ENCODE measurements around the gene DDI1. TPM values are rescaled to one million over a fixed set of nuclear protein-coding genes. Genes with fewer than 3 reads are reported as not detected.

DDI1 gene
- total RNA-seq, 2 donors from 2014 or later = not detected

DNA sequence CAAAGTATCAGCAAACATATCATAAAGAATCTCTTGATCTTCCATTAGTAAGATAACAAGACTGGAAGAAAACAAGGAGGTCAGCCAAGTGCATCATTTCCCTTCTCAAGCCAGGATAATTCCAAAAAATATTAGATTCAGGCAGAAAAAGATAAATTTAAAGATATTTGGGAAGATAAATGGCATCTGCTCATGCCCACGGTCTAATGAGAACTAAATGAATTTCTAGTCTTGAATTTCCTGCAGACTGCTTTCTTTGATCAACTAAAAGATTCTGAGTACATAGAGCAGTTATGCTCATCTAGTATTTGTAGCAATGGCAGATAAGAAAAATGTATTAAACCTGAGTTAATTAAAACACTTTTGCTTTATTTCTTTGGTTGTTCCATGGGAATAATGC is 31.1 kb downstream of the DDI1 start:
- Histone ChIP-seq H3K27ac (ENCODE audit: low read depth, low read length) (no peak overlapping the region), H3K9ac (ENCODE audit: extremely low read depth, low read length, poor library complexity, severe bottlenecking) (no peak overlapping the region), H3K9me3 (ENCODE audit: control insufficient read depth, low read length) (no peaks in the 10 kb centered on the region), H3K27me3 (ENCODE audit: control insufficient read depth, insufficient read depth, low read length, poor library complexity, severe bottlenecking) (no peaks in the 10 kb centered on the region), H3K4me3 (ENCODE audit: low read length) (no peak overlapping the region), H3K36me3 (ENCODE audit: control insufficient read depth, insufficient read depth, low read length) (no peaks in the 10 kb centered on the region), H3K4me1 (ENCODE audit: control insufficient read depth, insufficient read depth, low read length) (no peaks in the 10 kb centered on the region)
- 81 to 85% methylated on average over 1 of the region's 1 CpG for WGBS, 2 experiments (ENCODE audit: insufficient coverage in 1 of 2, insufficient read length in 1 of 2)
- TF ChIP-seq, protein P1, sequence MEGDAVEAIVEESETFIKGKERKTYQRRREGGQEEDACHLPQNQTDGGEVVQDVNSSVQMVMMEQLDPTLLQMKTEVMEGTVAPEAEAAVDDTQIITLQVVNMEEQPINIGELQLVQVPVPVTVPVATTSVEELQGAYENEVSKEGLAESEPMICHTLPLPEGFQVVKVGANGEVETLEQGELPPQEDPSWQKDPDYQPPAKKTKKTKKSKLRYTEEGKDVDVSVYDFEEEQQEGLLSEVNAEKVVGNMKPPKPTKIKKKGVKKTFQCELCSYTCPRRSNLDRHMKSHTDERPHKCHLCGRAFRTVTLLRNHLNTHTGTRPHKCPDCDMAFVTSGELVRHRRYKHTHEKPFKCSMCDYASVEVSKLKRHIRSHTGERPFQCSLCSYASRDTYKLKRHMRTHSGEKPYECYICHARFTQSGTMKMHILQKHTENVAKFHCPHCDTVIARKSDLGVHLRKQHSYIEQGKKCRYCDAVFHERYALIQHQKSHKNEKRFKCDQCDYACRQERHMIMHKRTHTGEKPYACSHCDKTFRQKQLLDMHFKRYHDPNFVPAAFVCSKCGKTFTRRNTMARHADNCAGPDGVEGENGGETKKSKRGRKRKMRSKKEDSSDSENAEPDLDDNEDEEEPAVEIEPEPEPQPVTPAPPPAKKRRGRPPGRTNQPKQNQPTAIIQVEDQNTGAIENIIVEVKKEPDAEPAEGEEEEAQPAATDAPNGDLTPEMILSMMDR (conservative IDR thresholded peaks at IDR 0.05) = no peak
- DNase-seq = no peak
- H3K27ac Mint-ChIP-seq = no peak overlapping the region
- no peaks in the 10 kb centered on the region for H3K27me3 Mint-ChIP-seq (ENCODE audit: insufficient read depth)
- no peak overlapping the region for H3K4me3 Mint-ChIP-seq
- no peaks in the 10 kb centered on the region for H3K36me3 Mint-ChIP-seq (ENCODE audit: low read depth)
- no peaks in the 10 kb centered on the region for H3K4me1 Mint-ChIP-seq
- no peaks in the 10 kb centered on the region for H3K9me3 Mint-ChIP-seq

DNA sequence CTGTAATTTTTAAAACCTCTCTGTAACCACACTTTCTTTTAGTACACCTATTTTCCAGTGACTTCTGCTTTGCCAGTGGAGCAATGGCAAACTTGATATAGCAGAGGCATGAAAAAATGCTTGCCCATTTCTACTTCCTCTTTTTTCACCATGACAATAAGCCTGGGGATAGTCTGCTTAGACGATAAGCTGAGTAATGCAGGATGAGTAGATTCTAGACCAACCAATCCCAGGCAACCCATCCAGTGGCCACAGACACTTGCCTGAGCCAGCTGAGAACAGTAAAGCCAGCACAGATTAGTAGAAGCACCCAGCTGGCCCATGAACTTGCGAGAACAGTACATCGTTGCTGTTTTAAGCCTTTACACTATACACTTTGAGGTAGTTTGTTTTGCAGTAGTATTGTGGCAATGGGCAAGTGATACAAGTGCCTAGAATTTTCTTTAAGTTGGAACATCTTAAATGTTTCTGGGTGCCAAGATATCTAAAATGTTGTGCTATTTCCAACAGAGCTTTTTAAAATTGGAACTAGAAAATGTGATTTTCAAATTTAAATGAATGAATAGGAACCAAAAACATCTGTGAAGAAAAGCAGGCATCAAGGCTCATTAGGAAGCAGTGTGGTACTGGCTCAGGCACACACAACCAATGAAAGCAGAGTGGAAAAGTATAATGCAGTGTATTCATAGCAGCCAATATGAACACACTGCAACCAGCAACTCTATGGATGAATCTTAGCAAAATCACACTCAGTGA is 37.7 kb downstream of the DDI1 start:
- Histone ChIP-seq H3K4me1 (ENCODE audit: control insufficient read depth, insufficient read depth, low read length) (no peaks in the 10 kb centered on the region), H3K27me3 (ENCODE audit: control insufficient read depth, insufficient read depth, low read length, poor library complexity, severe bottlenecking) (no peaks in the 10 kb centered on the region), H3K36me3 (ENCODE audit: control insufficient read depth, insufficient read depth, low read length) (no peaks in the 10 kb centered on the region), H3K9ac (ENCODE audit: extremely low read depth, low read length, poor library complexity, severe bottlenecking) (no peak overlapping the region), H3K4me3 (ENCODE audit: low read length) (no peak overlapping the region), H3K27ac (ENCODE audit: low read depth, low read length) (no peak overlapping the region), H3K9me3 (ENCODE audit: control insufficient read depth, low read length) (no peaks in the 10 kb centered on the region)
- no peak overlapping the region for H3K27ac Mint-ChIP-seq
- TF ChIP-seq, protein P1 (conservative IDR thresholded peaks at IDR 0.05) = no peak
- no peaks in the 10 kb centered on the region for H3K36me3 Mint-ChIP-seq (ENCODE audit: low read depth)
- no peak overlapping the region for H3K4me3 Mint-ChIP-seq
- 78 to 81% methylated on average over 2 to 3 of the region's 3 CpGs for WGBS, 2 experiments (ENCODE audit: insufficient coverage in 1 of 2, insufficient read length in 1 of 2)
- no peak for DNase-seq
- peaks cover 8% of the 10 kb centered on the region for H3K4me1 Mint-ChIP-seq
- no peaks in the 10 kb centered on the region for H3K27me3 Mint-ChIP-seq (ENCODE audit: insufficient read depth)
- H3K9me3 Mint-ChIP-seq = no peaks in the 10 kb centered on the region

- no peaks in the 10 kb centered on the region for H3K9me3 Mint-ChIP-seq
- H3K4me1 Mint-ChIP-seq = peaks cover 8% of the 10 kb centered on the region
- H3K4me3 Mint-ChIP-seq = no peak overlapping the region
- no peak overlapping the region for H3K27ac Mint-ChIP-seq
- TF ChIP-seq, protein P1 (conservative IDR thresholded peaks at IDR 0.05) = no peak
- Histone ChIP-seq H3K9me3 (ENCODE audit: control insufficient read depth, low read length) (no peaks in the 10 kb centered on the region), H3K36me3 (ENCODE audit: control insufficient read depth, insufficient read depth, low read length) (no peaks in the 10 kb centered on the region), H3K27ac (ENCODE audit: low read depth, low read length) (no peak overlapping the region), H3K27me3 (ENCODE audit: control insufficient read depth, insufficient read depth, low read length, poor library complexity, severe bottlenecking) (no peaks in the 10 kb centered on the region), H3K4me3 (ENCODE audit: low read length) (no peak overlapping the region), H3K9ac (ENCODE audit: extremely low read depth, low read length, poor library complexity, severe bottlenecking) (no peak overlapping the region), H3K4me1 (ENCODE audit: control insufficient read depth, insufficient read depth, low read length) (no peaks in the 10 kb centered on the region)
- no peaks in the 10 kb centered on the region for H3K27me3 Mint-ChIP-seq (ENCODE audit: insufficient read depth)
- DNase-seq = no peak
- H3K36me3 Mint-ChIP-seq (ENCODE audit: low read depth) = no peaks in the 10 kb centered on the region
These were observed 38.7 kb downstream of the DDI1 start for GRCh38 chr11:104075091-104075490.
